IPS DF 6.9 (cell line): ENCODE measurements around the gene TPM1.

ENCODE experiments used
- DNase-seq: peaks from one replicate; pipeline ENCODE4 v3.0.0-alpha.2; 2013; ENCODE audit warnings: low read depth, low spot score
- H3K27ac ChIP-seq: one replicate; pipeline ENCODE4 v1.5.1; 2013; ENCODE audit warnings: low read length, control low read depth
- H3K27me3 ChIP-seq: 2 replicates; pipeline ENCODE4 v1.6.1; 2013; ENCODE audit warnings: mild to moderate bottlenecking, low read length; ENCODE audit not compliant: control insufficient read depth, insufficient read depth
- H3K36me3 ChIP-seq: 2 replicates; pipeline ENCODE4 v1.6.1; 2013; ENCODE audit warnings: low read length; ENCODE audit not compliant: control insufficient read depth, insufficient read depth
- H3K4me1 ChIP-seq: 2 replicates; pipeline ENCODE4 v1.6.1; 2013; ENCODE audit warnings: low read length; ENCODE audit not compliant: control insufficient read depth, insufficient read depth
- H3K4me3 ChIP-seq: 2 replicates; pipeline ENCODE4 v1.5.1; 2013; ENCODE audit warnings: mild to moderate bottlenecking, low read length
- H3K9me3 ChIP-seq: 2 replicates; pipeline ENCODE4 v1.6.1; 2013; ENCODE audit warnings: low read length, inconsistent platforms; ENCODE audit not compliant: control insufficient read depth, insufficient read depth
- WGBS: extraction: QIAGEN DNeasy Blood & Tissue Kit; methylation state at CpG from one replicate; pipeline ENCODE4 v1.1.7; 2013; ENCODE audit warnings: mixed read lengths, missing lambda C conversion rate; ENCODE audit not compliant: insufficient read length, insufficient coverage; 5-methylcytosine and 5-hydroxymethylcytosine counted together

Gene TPM1

GRCh38 chr15:63018639-63019038, 23.9 kb upstream of the TPM1 start:
- Histone ChIP-seq H3K27ac (no peak overlapping the region), H3K4me1 (no peaks in the 10 kb centered on the region), H3K27me3 (no peaks in the 10 kb centered on the region), H3K4me3 (no peak overlapping the region), H3K9me3 (no peaks in the 10 kb centered on the region), H3K36me3 (no peaks in the 10 kb centered on the region)
- no CpG with 5 or more reads among the region's 1 CpG for WGBS
- no peak for DNase-seq

GRCh38 chr15:63019511-63020109, 22.9 kb upstream of the TPM1 start:
- DNase-seq, result no peak
- H3K27ac ChIP-seq, result no peak overlapping the region
- no peaks in the 10 kb centered on the region for H3K36me3 ChIP-seq
- no peaks in the 10 kb centered on the region for H3K4me1 ChIP-seq
- no peaks in the 10 kb centered on the region for H3K9me3 ChIP-seq
- no peaks in the 10 kb centered on the region for H3K27me3 ChIP-seq
- no peak overlapping the region for H3K4me3 ChIP-seq
- WGBS, result no CpG with 5 or more reads among the region's 9 CpGs

GRCh38 chr15:63020128-63020527, 22.4 kb upstream of the TPM1 start:
- H3K4me3 ChIP-seq, result no peak overlapping the region
- no peak overlapping the region for H3K27ac ChIP-seq
- no peak for DNase-seq
- H3K9me3 ChIP-seq, result no peaks in the 10 kb centered on the region
- H3K4me1 ChIP-seq, result no peaks in the 10 kb centered on the region
- H3K36me3 ChIP-seq, result no peaks in the 10 kb centered on the region
- no peaks in the 10 kb centered on the region for H3K27me3 ChIP-seq
- no CpG with 5 or more reads among the region's 3 CpGs for WGBS

- no peak overlapping the region for H3K4me3 ChIP-seq
- no peaks in the 10 kb centered on the region for H3K4me1 ChIP-seq
- no peaks in the 10 kb centered on the region for H3K9me3 ChIP-seq
- no peaks in the 10 kb centered on the region for H3K36me3 ChIP-seq
- H3K27me3 ChIP-seq, result no peaks in the 10 kb centered on the region
- no CpG with 5 or more reads among the region's 7 CpGs for WGBS
- no peak for DNase-seq
- H3K27ac ChIP-seq, result no peak overlapping the region
Observed at GRCh38 chr15:63020759-63021430, 21.7 kb upstream of the TPM1 start.

GRCh38 chr15:63022181-63022580, 20.4 kb upstream of the TPM1 start:
- Histone ChIP-seq H3K27ac (no peak overlapping the region), H3K27me3 (no peaks in the 10 kb centered on the region), H3K4me3 (no peak overlapping the region), H3K4me1 (no peaks in the 10 kb centered on the region), H3K9me3 (no peaks in the 10 kb centered on the region), H3K36me3 (no peaks in the 10 kb centered on the region)
- WGBS, result no CpG with 5 or more reads among the region's 2 CpGs
- no peak for DNase-seq

- Histone ChIP-seq H3K4me3 (no peak overlapping the region), H3K4me1 (no peaks in the 10 kb centered on the region), H3K9me3 (no peaks in the 10 kb centered on the region), H3K27ac (no peak overlapping the region), H3K36me3 (no peaks in the 10 kb centered on the region), H3K27me3 (no peaks in the 10 kb centered on the region)
- no peak for DNase-seq
Observed at GRCh38 chr15:63022663-63023062, 19.9 kb upstream of the TPM1 start.

- Histone ChIP-seq H3K36me3 (no peaks in the 10 kb centered on the region), H3K4me3 (no peak overlapping the region), H3K27me3 (no peaks in the 10 kb centered on the region), H3K4me1 (no peaks in the 10 kb centered on the region), H3K9me3 (no peaks in the 10 kb centered on the region), H3K27ac (no peak overlapping the region)
- WGBS, result no CpG with 5 or more reads among the region's 3 CpGs
- no peak for DNase-seq
Observed at GRCh38 chr15:63023351-63023945, 19.1 kb upstream of the TPM1 start.

GRCh38 chr15:63025460-63025859, 17.1 kb upstream of the TPM1 start:
- Histone ChIP-seq H3K27ac (no peak overlapping the region), H3K36me3 (no peaks in the 10 kb centered on the region), H3K4me3 (no peak overlapping the region), H3K9me3 (no peaks in the 10 kb centered on the region), H3K4me1 (no peaks in the 10 kb centered on the region), H3K27me3 (no peaks in the 10 kb centered on the region)
- DNase-seq, result no peak
- no CpG with 5 or more reads among the region's 6 CpGs for WGBS

- no peak for DNase-seq
- H3K27ac ChIP-seq, result no peak overlapping the region
- no CpG with 5 or more reads among the region's 2 CpGs for WGBS
- H3K36me3 ChIP-seq, result no peaks in the 10 kb centered on the region
- no peak overlapping the region for H3K4me3 ChIP-seq
- H3K9me3 ChIP-seq, result no peaks in the 10 kb centered on the region
- H3K4me1 ChIP-seq, result no peaks in the 10 kb centered on the region; the same call in 1 of the 2 replicates
- H3K27me3 ChIP-seq, result no peaks in the 10 kb centered on the region
Observed at GRCh38 chr15:63027646-63028045, 14.9 kb upstream of the TPM1 start.

- no CpG with 5 or more reads among the region's 5 CpGs for WGBS
- H3K4me1 ChIP-seq, result no peaks in the 10 kb centered on the region; the same call in 1 of the 2 replicates
- no peaks in the 10 kb centered on the region for H3K36me3 ChIP-seq
- H3K9me3 ChIP-seq, result no peaks in the 10 kb centered on the region
- DNase-seq, result no peak
- no peak overlapping the region for H3K27ac ChIP-seq
- H3K4me3 ChIP-seq, result no peak overlapping the region
- H3K27me3 ChIP-seq, result no peaks in the 10 kb centered on the region
Observed at GRCh38 chr15:63028442-63029110, 14.0 kb upstream of the TPM1 start.
